Fibroblast of pulmonary artery (primary cell): ENCODE results near the gene ASPRV1.

Source experiments
- DNase-seq: peaks from one replicate; pipeline ENCODE4 v3.0.0-alpha.2; 2010; ENCODE audit warnings: low read depth
- H3K4me3 ChIP-seq: replicated peaks from 2 replicates; pipeline ENCODE4 v1.5.1; 2011; ENCODE audit warnings: low read depth, mild to moderate bottlenecking, control low read depth, low read length, moderate library complexity
- CTCF ChIP-seq: IDR thresholded peaks from 2 replicates; pipeline ENCODE4 v1.5.1; 2011; ENCODE audit warnings: mild to moderate bottlenecking, control low read depth, low read length, inconsistent platforms; ENCODE audit errors: missing control alignments

Gene ASPRV1

GRCh38 chr2:69962986-69963730, 1.7 kb upstream of the ASPRV1 start:
- no peak for TF ChIP-seq CTCF
- no peak overlapping the region for H3K4me3 ChIP-seq
- no peak for DNase-seq

- no peak for DNase-seq
- no peak overlapping the region for H3K4me3 ChIP-seq
- no peak for TF ChIP-seq CTCF
These were observed 610 bp downstream of the ASPRV1 start for GRCh38 chr2:69960821-69961220.

GRCh38 chr2:69959425-69959824, 2.0 kb downstream of the ASPRV1 start:
- no peak for DNase-seq
- no peak for TF ChIP-seq CTCF
- H3K4me3 ChIP-seq, result no peak overlapping the region

GRCh38 chr2:69958480-69958879, 3.0 kb downstream of the ASPRV1 start:
- no peak for DNase-seq
- TF ChIP-seq CTCF, result no peak
- no peak overlapping the region for H3K4me3 ChIP-seq

- DNase-seq, result no peak
- H3K4me3 ChIP-seq, result no peak overlapping the region
- TF ChIP-seq CTCF, result no peak
These were observed 3.5 kb downstream of the ASPRV1 start for GRCh38 chr2:69957965-69958364.

GRCh38 chr2:69956475-69956979, 4.9 kb downstream of the ASPRV1 start:
- TF ChIP-seq CTCF, result no peak
- DNase-seq, result no peak
- H3K4me3 ChIP-seq, result no peak overlapping the region

GRCh38 chr2:69955029-69955428, 6.4 kb downstream of the ASPRV1 start:
- DNase-seq, result no peak
- TF ChIP-seq CTCF, result no peak

More at GRCh38 chr2:69955029-69955428, 6.4 kb downstream of the ASPRV1 start:
- H3K4me3 ChIP-seq, result no peak overlapping the region
